Measurements from ENCODE around the gene NTN4.

NTN4 gene

DNA sequence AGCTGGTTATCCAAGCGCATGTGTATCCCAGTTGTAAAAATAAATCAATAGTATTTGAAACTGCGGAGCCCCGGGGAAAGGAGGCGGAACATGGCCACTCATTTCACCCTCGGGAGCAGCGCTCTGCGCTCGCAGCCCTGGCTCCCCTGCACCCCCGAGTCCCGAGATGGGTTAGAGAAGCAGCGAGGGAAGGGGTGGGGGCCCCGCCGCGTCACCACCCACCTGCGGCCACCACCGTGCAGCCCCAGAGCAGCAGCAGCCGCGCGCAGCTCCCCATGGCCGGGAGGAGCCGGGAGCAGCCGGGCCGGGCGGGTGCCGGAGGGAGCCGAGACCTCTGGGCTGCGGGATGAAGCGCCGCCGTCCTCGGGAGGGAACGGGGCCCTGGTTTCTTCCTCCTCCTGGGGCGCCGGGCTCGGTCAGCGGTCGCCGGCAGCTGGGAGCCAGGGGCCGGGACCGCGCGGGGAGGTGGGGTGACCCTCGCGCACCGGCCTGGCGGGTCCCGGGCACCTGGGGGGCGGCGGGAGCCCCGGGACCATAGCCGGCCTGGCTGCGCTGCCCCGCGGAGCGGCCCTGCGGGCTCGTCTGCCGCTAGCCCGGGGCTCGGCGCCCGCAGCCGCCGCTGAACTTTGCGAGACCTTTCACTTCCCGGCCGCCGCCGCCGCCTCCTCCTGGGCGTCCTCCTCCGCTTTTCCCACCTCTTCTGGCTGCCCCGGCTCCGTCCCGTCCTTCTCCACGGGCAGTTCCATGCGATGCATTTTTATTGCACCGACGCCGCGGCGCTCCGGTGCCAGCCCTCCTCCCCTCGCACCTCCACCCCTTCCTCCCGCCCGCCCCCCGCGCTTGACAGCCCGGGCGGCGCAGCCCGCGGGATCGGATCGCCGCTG, at the start of gene NTN4:
TSS of gene NTN4 (minus strand) at position 732 of the 884 bp plus-strand sequence. CDS start at position 277, 455 bp downstream.
- TF ChIP-seq TSHZ2 (CRISPR knock-in tag; IDR thresholded peaks at IDR 0.05) (no peak), ZFP3 (CRISPR knock-in tag; IDR thresholded peaks at IDR 0.05) (no peak), ZNF8 (CRISPR knock-in tag; IDR thresholded peaks at IDR 0.05) (no peak), BACH2 (CRISPR knock-in tag; IDR thresholded peaks at IDR 0.05; ENCODE audit: borderline replicate concordance) (no peak), ZC3H10 (CRISPR knock-in tag; IDR thresholded peaks at IDR 0.05) (no peak), ESRRG (CRISPR knock-in tag; IDR thresholded peaks at IDR 0.05) (no peak), RARB (CRISPR knock-in tag; IDR thresholded peaks at IDR 0.05) (no peak), POU6F1 (CRISPR knock-in tag; IDR thresholded peaks at IDR 0.05; ENCODE audit: borderline replicate concordance, low read depth) (no peak), PPARA (CRISPR knock-in tag; IDR thresholded peaks at IDR 0.05; ENCODE audit: borderline replicate concordance) (no peak)
- ATAC-seq = peak; percentile 71

DNA sequence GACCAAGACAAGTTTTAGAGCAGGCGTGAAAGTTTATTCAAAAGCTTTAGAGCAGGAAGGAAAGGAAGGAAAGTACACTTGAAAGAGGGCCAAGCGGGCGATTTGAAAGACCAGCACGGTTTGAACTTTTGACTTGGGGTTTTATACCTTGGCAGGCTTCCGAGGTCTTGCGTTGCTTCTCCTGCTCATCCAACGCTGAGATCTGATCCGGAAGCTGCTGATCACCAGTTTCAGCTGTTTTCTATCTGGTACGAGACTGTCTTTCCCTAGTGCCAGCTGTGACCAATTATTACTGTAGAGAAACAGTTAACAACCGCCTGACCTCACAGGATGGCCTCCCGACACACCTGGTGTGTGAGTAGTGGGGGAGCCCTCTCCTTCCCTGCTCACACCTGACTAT, 47.6 kb upstream of the NTN4 start:
- ATAC-seq = peak; percentile 61
- TF ChIP-seq ZC3H10 (CRISPR knock-in tag; IDR thresholded peaks at IDR 0.05) (no peak), CSRNP3 (CRISPR knock-in tag; IDR thresholded peaks at IDR 0.05) (no peak), TCF4 (CRISPR knock-in tag; IDR thresholded peaks at IDR 0.05; ENCODE audit: borderline replicate concordance) (peak; percentile 82; the same call in 1 of the 2 replicates), GLIS3 (CRISPR knock-in tag; IDR thresholded peaks at IDR 0.05) (no peak), ZNF8 (CRISPR knock-in tag; IDR thresholded peaks at IDR 0.05) (peak; percentile 44; the same call in 1 of the 2 replicates), TSHZ2 (CRISPR knock-in tag; IDR thresholded peaks at IDR 0.05) (no peak; the same call in 1 of the 2 replicates), ESRRG (CRISPR knock-in tag; IDR thresholded peaks at IDR 0.05) (no peak), CSDC2 (CRISPR knock-in tag; IDR thresholded peaks at IDR 0.05) (no peak), ZNF565 (CRISPR knock-in tag; conservative IDR thresholded peaks at IDR 0.05; ENCODE audit: low read depth) (no peak), POU6F1 (CRISPR knock-in tag; IDR thresholded peaks at IDR 0.05; ENCODE audit: borderline replicate concordance, low read depth) (no peak), ZNF70 (CRISPR knock-in tag; IDR thresholded peaks at IDR 0.05) (no peak), ZFP3 (CRISPR knock-in tag; IDR thresholded peaks at IDR 0.05) (no peak), ZFP30 (CRISPR knock-in tag; IDR thresholded peaks at IDR 0.05) (no peak), CREB5 (CRISPR knock-in tag; IDR thresholded peaks at IDR 0.05; ENCODE audit: low read depth) (no peak)
- TF ChIP-seq, protein P1, sequence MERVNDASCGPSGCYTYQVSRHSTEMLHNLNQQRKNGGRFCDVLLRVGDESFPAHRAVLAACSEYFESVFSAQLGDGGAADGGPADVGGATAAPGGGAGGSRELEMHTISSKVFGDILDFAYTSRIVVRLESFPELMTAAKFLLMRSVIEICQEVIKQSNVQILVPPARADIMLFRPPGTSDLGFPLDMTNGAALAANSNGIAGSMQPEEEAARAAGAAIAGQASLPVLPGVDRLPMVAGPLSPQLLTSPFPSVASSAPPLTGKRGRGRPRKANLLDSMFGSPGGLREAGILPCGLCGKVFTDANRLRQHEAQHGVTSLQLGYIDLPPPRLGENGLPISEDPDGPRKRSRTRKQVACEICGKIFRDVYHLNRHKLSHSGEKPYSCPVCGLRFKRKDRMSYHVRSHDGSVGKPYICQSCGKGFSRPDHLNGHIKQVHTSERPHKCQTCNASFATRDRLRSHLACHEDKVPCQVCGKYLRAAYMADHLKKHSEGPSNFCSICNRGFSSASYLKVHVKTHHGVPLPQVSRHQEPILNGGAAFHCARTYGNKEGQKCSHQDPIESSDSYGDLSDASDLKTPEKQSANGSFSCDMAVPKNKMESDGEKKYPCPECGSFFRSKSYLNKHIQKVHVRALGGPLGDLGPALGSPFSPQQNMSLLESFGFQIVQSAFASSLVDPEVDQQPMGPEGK (CRISPR knock-in tag; IDR thresholded peaks at IDR 0.05; ENCODE audit: borderline replicate concordance) = no peak

All from SK-N-SH treated with all-trans-retinoic acid at 6 μM for 48 hours (cell line).